Subcutaneous adipose tissue (tissue), 4 donors: ENCODE results near the gene TSPAN3. TPM values are rescaled to one million over a fixed set of nuclear protein-coding genes. Genes with fewer than 3 reads are reported as not detected.

Source experiments
- total RNA-seq, 4 donors: library from RNA; depleted of rRNA; stranded (reverse); fragments of >200 nt; gene quantifications; one replicate each; pipeline ENCODE4 v1.1.0, GENCODE V29; 2016
- TF ChIP-seq, protein P1 (sequence below): fragments of 450-650 bp; IDR thresholded peaks from one replicate; pipeline ENCODE4 v1.5.1; 2016; ENCODE audit warnings: low read depth, mild to moderate bottlenecking, control low read depth, antibody characterized with exemption, moderate library complexity

The TSPAN3 gene
- total RNA-seq, 4 donors from 2014 or later: 274 to 484 (median 372) TPM

DNA sequence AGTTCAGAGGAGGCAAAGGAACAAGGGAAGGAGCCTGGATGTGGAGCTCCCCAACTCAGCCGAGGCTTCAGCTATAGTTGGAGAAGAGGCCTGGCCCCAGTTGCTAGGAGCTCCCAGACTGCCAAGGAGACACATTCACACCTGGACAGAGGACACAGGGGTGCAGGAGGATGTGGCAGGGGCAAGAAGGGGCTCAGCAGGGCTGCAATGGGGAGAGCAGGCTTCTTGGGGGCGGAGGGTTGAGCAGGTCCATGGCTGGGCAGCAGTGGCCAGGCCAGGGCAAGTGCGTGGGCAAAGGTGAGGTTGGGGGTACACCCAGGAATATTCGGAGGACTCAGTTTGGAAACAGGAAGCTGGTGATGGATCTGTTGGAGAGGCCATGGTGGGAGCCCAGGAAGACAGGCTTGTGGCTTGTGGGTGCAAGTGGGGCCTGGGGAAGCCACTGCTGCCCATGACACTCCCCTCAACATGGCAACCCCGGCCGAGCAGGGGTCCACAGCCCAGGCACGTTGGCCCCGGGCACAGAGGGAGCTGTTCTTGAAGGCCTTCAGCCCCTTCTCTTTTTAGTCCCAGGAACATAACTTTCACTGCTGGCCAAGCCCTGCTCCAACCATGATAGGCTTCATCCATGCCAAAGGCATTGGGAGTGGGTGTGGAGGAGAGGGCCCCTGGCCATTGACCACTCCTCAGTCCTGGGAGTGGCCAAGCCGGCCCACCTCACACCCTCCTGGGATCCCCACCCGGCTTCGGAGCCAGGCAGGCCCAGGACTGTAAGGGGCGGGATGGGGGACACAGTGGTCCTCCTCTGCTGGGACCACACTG lies 33.3 kb downstream of the TSPAN3 start:
- TF ChIP-seq, protein P1, sequence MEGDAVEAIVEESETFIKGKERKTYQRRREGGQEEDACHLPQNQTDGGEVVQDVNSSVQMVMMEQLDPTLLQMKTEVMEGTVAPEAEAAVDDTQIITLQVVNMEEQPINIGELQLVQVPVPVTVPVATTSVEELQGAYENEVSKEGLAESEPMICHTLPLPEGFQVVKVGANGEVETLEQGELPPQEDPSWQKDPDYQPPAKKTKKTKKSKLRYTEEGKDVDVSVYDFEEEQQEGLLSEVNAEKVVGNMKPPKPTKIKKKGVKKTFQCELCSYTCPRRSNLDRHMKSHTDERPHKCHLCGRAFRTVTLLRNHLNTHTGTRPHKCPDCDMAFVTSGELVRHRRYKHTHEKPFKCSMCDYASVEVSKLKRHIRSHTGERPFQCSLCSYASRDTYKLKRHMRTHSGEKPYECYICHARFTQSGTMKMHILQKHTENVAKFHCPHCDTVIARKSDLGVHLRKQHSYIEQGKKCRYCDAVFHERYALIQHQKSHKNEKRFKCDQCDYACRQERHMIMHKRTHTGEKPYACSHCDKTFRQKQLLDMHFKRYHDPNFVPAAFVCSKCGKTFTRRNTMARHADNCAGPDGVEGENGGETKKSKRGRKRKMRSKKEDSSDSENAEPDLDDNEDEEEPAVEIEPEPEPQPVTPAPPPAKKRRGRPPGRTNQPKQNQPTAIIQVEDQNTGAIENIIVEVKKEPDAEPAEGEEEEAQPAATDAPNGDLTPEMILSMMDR: no peak

DNA sequence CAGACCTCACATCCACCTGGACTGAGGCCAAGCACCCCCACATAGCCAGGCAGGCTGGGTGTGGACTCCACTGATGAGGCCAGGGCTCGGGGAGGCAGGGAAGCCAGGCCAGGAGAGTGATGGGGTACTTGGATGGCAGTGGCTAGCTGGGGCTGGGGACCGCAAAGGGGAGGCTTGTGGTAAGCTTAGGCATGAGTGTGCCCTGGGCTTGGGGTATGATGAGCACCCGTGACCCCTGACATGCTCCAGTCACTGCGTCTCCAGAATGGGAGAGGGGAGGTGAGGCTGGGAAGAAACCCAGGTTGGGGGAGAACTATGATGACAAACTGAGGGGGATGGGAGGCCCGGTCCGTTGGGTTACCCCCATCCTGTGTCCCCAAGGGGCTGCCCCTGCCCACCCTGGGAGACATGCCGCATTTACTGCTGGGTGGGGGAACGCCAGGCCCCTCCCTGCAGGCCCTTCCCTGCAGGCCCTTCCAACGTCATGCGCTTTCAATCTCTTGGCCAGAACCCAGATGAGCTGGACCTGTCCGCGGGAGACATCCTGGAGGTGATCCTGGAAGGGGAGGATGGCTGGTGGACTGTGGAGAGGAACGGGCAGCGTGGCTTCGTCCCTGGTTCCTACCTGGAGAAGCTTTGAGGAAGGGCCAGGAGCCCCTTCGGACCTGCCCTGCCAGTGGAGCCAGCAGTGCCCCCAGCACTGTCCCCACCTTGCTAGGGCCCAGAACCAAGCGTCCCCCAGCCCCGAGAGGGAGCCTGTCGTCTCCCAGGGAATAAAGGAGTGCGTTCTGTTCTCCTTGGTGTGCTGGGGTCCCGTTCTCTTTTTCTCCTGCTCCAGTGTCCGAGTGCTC lies 34.1 kb downstream of the TSPAN3 start:
- TF ChIP-seq, protein P1: no peak

DNA sequence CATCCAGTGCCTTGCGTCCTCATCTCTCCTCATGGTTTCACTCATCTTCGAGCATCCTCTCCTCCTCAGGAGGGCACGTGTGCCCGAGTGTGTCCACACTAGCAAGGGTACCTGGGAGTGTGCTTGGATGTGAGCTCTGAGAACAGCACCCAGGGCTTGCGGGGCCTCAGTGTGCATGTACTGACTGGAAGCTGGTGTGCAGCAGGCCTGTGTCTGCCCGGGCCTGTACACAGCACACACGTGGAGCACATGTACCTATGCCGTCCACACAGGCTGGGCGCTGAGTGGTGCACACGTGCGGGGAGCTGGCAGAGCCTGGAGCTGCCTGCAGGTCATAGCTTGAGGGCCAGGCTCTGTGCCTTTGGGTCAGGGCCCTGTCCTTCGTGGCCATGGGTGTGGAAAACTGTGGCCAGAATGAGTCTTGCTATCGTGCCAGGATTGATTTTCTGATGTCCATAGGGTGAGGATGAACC lies 34.9 kb downstream of the TSPAN3 start:
- TF ChIP-seq, protein P1: no peak

DNA sequence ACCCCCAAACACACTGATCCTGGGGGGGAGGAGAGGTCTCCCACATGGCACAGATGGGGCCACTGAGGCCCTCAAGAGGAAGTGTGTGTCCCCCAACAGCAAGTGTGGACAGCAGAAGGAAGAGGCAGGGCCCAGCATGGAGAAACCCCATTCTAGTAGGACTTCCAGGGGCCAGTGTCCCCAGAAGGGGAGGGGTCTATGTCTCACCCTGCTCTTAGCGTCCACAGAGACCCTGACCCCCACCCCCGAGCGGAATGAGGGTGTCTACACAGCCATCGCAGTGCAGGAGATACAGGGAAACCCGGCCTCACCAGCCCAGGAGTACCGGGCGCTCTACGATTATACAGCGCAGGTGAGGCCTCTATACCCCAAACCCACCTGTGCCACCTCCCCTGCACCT lies 35.3 kb downstream of the TSPAN3 start:
- TF ChIP-seq, protein P1: no peak

DNA sequence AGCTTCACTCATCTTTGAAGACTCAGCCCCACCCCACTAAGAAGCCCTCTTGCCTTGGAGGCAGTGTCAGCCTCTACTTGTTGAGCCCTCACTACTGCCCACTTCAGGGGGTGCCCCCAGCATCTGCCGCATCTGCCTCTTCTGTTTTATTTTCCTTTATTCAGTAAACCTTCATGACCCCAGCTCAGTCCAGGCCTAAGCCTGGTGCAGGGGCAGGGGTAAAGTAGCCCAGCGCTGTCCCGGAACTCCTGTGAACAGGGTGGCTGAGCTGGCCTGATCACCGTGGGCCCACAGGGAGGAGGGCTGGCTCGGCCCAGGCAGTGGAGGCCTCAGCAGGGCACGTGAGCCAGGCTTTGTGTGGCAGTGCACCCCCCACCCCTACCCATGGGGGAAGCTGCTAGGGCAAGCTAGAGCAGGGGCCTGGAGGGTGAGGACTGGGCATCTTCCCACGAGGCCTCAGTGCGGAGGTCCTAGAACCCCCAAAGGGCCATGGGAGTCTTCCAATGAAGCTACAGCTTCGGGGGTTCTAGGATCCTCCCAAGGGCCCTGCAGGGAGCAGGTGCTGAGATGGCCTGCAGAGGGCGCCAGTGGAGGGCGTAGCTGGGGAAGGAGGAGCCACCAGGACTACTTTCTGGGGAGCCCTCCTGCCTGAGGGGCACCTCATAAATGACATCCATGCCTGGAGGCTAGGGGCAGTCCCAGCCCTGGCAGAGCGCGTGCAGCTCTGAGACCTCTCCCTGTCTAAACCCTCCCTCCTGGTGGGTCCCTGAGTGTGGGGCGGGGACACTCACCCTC lies 36.0 kb downstream of the TSPAN3 start:
- TF ChIP-seq, protein P1: no peak

DNA sequence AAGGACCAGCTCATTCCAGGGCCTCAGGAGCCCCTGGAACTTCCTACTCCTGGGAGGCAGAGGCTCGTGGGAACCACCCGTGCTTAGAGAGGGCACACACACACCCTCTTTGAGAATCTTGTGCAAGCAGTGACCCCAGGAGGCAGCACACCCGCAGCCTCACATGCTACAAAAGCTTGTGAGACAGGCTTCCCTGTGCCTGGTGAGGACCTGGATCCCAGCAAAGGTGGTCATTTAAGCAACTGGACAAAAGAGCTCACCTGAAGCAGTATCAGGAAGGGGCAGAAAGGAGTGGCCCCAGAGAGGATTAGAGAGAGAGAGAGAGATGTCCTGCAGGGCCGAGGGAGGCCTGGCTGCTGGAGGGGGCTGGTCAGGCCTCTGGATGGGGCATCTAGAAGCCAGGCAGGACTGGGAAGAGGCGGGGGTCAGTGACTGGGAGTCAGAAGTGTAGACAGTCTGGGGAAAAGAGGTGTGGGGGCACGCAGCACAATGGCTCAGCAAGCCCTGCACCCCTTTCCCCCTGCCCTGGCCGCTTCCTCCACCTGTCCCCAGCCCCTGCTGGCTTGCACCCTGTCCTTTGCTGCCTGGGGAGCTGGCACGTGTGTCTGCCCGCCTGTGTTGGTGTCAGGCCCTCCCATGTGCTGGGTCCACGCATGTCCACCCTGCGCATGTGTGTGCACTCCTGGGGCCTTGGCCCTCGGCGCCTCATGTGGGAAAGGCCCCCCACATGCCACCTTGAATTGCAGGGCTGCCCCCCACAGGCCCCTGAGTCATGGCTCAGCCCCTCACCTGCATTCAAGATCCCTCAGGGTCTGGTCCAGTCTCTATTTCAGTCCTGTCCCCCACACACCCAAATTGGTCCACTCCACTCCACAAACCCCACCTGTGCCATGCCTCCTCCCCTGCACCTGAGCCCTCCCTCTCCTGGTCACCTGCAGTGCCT lies 36.9 kb downstream of the TSPAN3 start:
- TF ChIP-seq, protein P1: no peak
